Chondrocyte (in vitro differentiated cells): ENCODE measurements around the gene IGFBP7. TPM values are rescaled to one million over a fixed set of nuclear protein-coding genes. Genes with fewer than 3 reads are reported as not detected.

Experiments
- DNase-seq: peaks from one replicate; pipeline ENCODE4 v3.0.0; 2021; ENCODE audit warnings: mixed read lengths, low spot score
- H3K27ac Mint-ChIP-seq: one replicate; pipeline ENCODE4 v1.8.0; 2021; ENCODE audit warnings: mild to moderate bottlenecking, moderate library complexity, mixed read lengths; ENCODE audit not compliant: unreplicated experiment
- H3K27me3 Mint-ChIP-seq: 2 replicates; pipeline ENCODE4 v1.8.0; 2021; ENCODE audit warnings: low read depth, mixed read lengths
- H3K36me3 Mint-ChIP-seq: 2 replicates; pipeline ENCODE4 v1.8.0; 2021; ENCODE audit warnings: low read depth, mixed read lengths
- H3K4me1 Mint-ChIP-seq: 2 replicates; pipeline ENCODE4 v1.8.0; 2021; ENCODE audit warnings: low read depth, mild to moderate bottlenecking, mixed read lengths
- H3K4me3 Mint-ChIP-seq: one replicate; pipeline ENCODE4 v1.8.0; 2021; ENCODE audit warnings: mild to moderate bottlenecking, moderate library complexity, mixed read lengths; ENCODE audit not compliant: unreplicated experiment
- H3K9me3 Mint-ChIP-seq: 2 replicates; pipeline ENCODE4 v1.8.0; 2021; ENCODE audit warnings: low read depth, mixed read lengths
- CTCF ChIP-seq: fragments of 200-600 bp; sonication (generic); IDR thresholded peaks from 2 replicates; pipeline ENCODE4 v1.5.0; 2021; ENCODE audit warnings: antibody characterized with exemption, mild to moderate bottlenecking, moderate library complexity
- total RNA-seq: library from RNA; stranded (reverse); gene quantifications from 3 replicates; pipeline ENCODE4 v1.2.1, GENCODE V29; 2021

The IGFBP7 gene
- total RNA-seq, 1 donor from 2014 or later = 5,125 TPM

- H3K36me3 Mint-ChIP-seq = no peaks in the 10 kb centered on the region
- peak overlapping the region; percentile 84 for H3K27ac Mint-ChIP-seq
- H3K4me1 Mint-ChIP-seq = peaks cover 74% of the 10 kb centered on the region
- TF ChIP-seq CTCF = no peak
- DNase-seq = no peak
- H3K27me3 Mint-ChIP-seq = no peaks in the 10 kb centered on the region
- no peaks in the 10 kb centered on the region for H3K9me3 Mint-ChIP-seq
- no peak overlapping the region for H3K4me3 Mint-ChIP-seq
Measured at GRCh38 chr4:57149833-57150232, 39.6 kb upstream of the IGFBP7 start.

- DNase-seq = no peak
- H3K9me3 Mint-ChIP-seq = no peaks in the 10 kb centered on the region
- no peak for TF ChIP-seq CTCF
- no peaks in the 10 kb centered on the region for H3K27me3 Mint-ChIP-seq
- H3K4me3 Mint-ChIP-seq = no peak overlapping the region
- peak overlapping the region; percentile 93 for H3K27ac Mint-ChIP-seq
- H3K36me3 Mint-ChIP-seq = no peaks in the 10 kb centered on the region
- peaks cover 75% of the 10 kb centered on the region for H3K4me1 Mint-ChIP-seq
Measured at GRCh38 chr4:57148831-57149505, 38.8 kb upstream of the IGFBP7 start.

- Mint-ChIP-seq H3K9me3 (no peaks in the 10 kb centered on the region), H3K4me3 (no peak overlapping the region), H3K27ac (peak overlapping the region; percentile 93), H3K36me3 (no peaks in the 10 kb centered on the region), H3K27me3 (no peaks in the 10 kb centered on the region), H3K4me1 (peaks cover 75% of the 10 kb centered on the region)
- no peak for DNase-seq
- TF ChIP-seq CTCF = no peak
Measured at GRCh38 chr4:57148177-57148576, 38.0 kb upstream of the IGFBP7 start.

- Mint-ChIP-seq H3K27ac (peak overlapping the region; percentile 93), H3K4me1 (peaks cover 79% of the 10 kb centered on the region), H3K36me3 (no peaks in the 10 kb centered on the region), H3K4me3 (no peak overlapping the region), H3K9me3 (no peaks in the 10 kb centered on the region), H3K27me3 (no peaks in the 10 kb centered on the region)
- no peak for TF ChIP-seq CTCF
- no peak for DNase-seq
Measured at GRCh38 chr4:57147335-57148060, 37.3 kb upstream of the IGFBP7 start.

GRCh38 chr4:57146444-57146843 is 36.3 kb upstream of the IGFBP7 start:
- no peak for TF ChIP-seq CTCF
- peaks cover 90% of the 10 kb centered on the region for H3K4me1 Mint-ChIP-seq
- no peaks in the 10 kb centered on the region for H3K36me3 Mint-ChIP-seq
- peak overlapping the region; percentile 17 for H3K27ac Mint-ChIP-seq
- no peaks in the 10 kb centered on the region for H3K27me3 Mint-ChIP-seq
- H3K9me3 Mint-ChIP-seq = no peaks in the 10 kb centered on the region
- H3K4me3 Mint-ChIP-seq = no peak overlapping the region
- no peak for DNase-seq
